HEK293 (cell line): Measurements from ENCODE around the gene UBE2G2.

Experiments used
- CTCF ChIA-PET: fragments of 350-600 bp; formaldehyde crosslinking; extraction: SDS; loops from one replicate; lab custom pipeline; 2021; ENCODE audit warnings: antibody characterized with exemption; lab: Yijun Ruan, JAX
- POLR2A ChIA-PET: fragments of 300-600 bp; formaldehyde crosslinking; extraction: SDS; loops from one replicate; lab custom pipeline; 2020; ENCODE audit warnings: antibody characterized with exemption, inconsistent platforms; lab: Yijun Ruan, JAX
- H3K27ac ChIP-seq: fragments of 200-500 bp; sonication (Bioruptor generic); 2 replicates; pipeline ENCODE4 v1.5.1; 2014; ENCODE audit warnings: low read depth, low read length, control low read depth, inconsistent platforms; ENCODE audit errors: extremely low read depth
- H3K36me3 ChIP-seq, 2 experiments: fragments of 200-500 bp in 1 of 2; sonication (Bioruptor generic) in 1 of 2; 1 replicate in 1 of 2; 2 replicates in 1 of 2; pipeline ENCODE4 v1.5.1; 2014 to 2017; ENCODE audit warnings: inconsistent platforms in 2 of 2, low read length in 2 of 2; ENCODE audit not compliant: control insufficient read depth in 2 of 2, insufficient read depth in 1 of 2
- H3K4me1 ChIP-seq: fragments of 200-500 bp; sonication (Bioruptor generic); 2 replicates; pipeline ENCODE4 v1.5.1; 2014; ENCODE audit warnings: mild to moderate bottlenecking, low read length, inconsistent platforms; ENCODE audit not compliant: control insufficient read depth, insufficient read depth
- H3K4me3 ChIP-seq: 2 replicates; pipeline ENCODE4 v1.5.1; 2011; ENCODE audit warnings: low read depth, mild to moderate bottlenecking, control low read depth, low read length, moderate library complexity
- H3K9me3 ChIP-seq: fragments of 200-500 bp; sonication (Bioruptor generic); 2 replicates; pipeline ENCODE4 v1.5.1; 2014; ENCODE audit warnings: low read depth, low read length, inconsistent platforms; ENCODE audit not compliant: control insufficient read depth, insufficient read depth
- CTCF ChIP-seq: fragments of 450-650 bp; formaldehyde crosslinking; IDR thresholded peaks from 2 replicates; pipeline ENCODE4 v1.5.1; 2016; ENCODE audit warnings: missing biosample characterization, missing genetic modification characterization
- GLIS1 ChIP-seq: fragments of 450-650 bp; formaldehyde crosslinking; IDR thresholded peaks from 2 replicates; pipeline ENCODE4 v1.5.1; 2016; ENCODE audit warnings: missing biosample characterization, missing genetic modification characterization
- MEIS1 ChIP-seq: sonication (generic); formaldehyde crosslinking; IDR thresholded peaks from 2 replicates; pipeline ENCODE4 v1.8.1; 2022; ENCODE audit warnings: missing genetic modification reagents, mild to moderate bottlenecking, borderline replicate concordance
- PRDM1 ChIP-seq: fragments of 450-650 bp; formaldehyde crosslinking; IDR thresholded peaks from 2 replicates; pipeline ENCODE4; 2016; ENCODE audit warnings: missing biosample characterization, missing genetic modification characterization
- YY1 ChIP-seq: fragments of 450-650 bp; formaldehyde crosslinking; IDR thresholded peaks from 2 replicates; pipeline ENCODE4 v1.5.1; 2018; ENCODE audit warnings: missing biosample characterization, missing genetic modification characterization
- ZBTB17 ChIP-seq: fragments of 450-650 bp; formaldehyde crosslinking; IDR thresholded peaks from 2 replicates; pipeline ENCODE4 v1.5.1; 2016; ENCODE audit warnings: missing biosample characterization, missing genetic modification characterization
- ZNF112 ChIP-seq: fragments of 450-650 bp; formaldehyde crosslinking; IDR thresholded peaks from 2 replicates; pipeline ENCODE4 v1.5.0; 2017; ENCODE audit warnings: missing biosample characterization, missing genetic modification characterization
- ZNF133 ChIP-seq: fragments of 450-650 bp; formaldehyde crosslinking; IDR thresholded peaks from 2 replicates; pipeline ENCODE4 v1.5.1; 2016; ENCODE audit warnings: missing biosample characterization, missing genetic modification characterization
- ZNF184 ChIP-seq: fragments of 450-650 bp; IDR thresholded peaks from 2 replicates; pipeline ENCODE4 v1.5.1; 2018; ENCODE audit warnings: missing biosample characterization, mild to moderate bottlenecking, missing genetic modification characterization
- ZNF280D ChIP-seq: fragments of 450-650 bp; formaldehyde crosslinking; IDR thresholded peaks from 2 replicates; pipeline ENCODE4 v1.5.1; 2016; ENCODE audit warnings: missing biosample characterization, missing genetic modification characterization
- ZNF391 ChIP-seq: fragments of 450-650 bp; formaldehyde crosslinking; IDR thresholded peaks from 2 replicates; pipeline ENCODE4 v1.5.1; 2016; ENCODE audit warnings: low read depth, missing biosample characterization, missing genetic modification characterization, borderline replicate concordance
- ZNF398 ChIP-seq: fragments of 450-650 bp; formaldehyde crosslinking; IDR thresholded peaks from 2 replicates; pipeline ENCODE4 v1.5.1; 2017; ENCODE audit warnings: missing biosample characterization, missing genetic modification characterization
- ZNF521 ChIP-seq: fragments of 450-650 bp; formaldehyde crosslinking; IDR thresholded peaks from 2 replicates; pipeline ENCODE4 v1.5.1; 2017; ENCODE audit warnings: missing biosample characterization, mild to moderate bottlenecking, missing genetic modification characterization
- ZNF555 ChIP-seq: fragments of 450-650 bp; formaldehyde crosslinking; conservative IDR thresholded peaks from 2 replicates; pipeline ENCODE4 v1.5.1; 2017; ENCODE audit warnings: missing biosample characterization, mild to moderate bottlenecking, missing genetic modification characterization, inconsistent platforms
- ZNF623 ChIP-seq: fragments of 450-650 bp; formaldehyde crosslinking; IDR thresholded peaks from 2 replicates; pipeline ENCODE4 v1.5.1; 2016; ENCODE audit warnings: missing biosample characterization, missing genetic modification characterization
- ZNF677 ChIP-seq: fragments of 450-650 bp; IDR thresholded peaks from 2 replicates; pipeline ENCODE4 v1.5.0; 2018; ENCODE audit warnings: missing biosample characterization, mild to moderate bottlenecking, missing genetic modification characterization, moderate library complexity
- ZNF747 ChIP-seq: fragments of 450-650 bp; formaldehyde crosslinking; IDR thresholded peaks from 2 replicates; pipeline ENCODE4 v1.5.1; 2016; ENCODE audit warnings: missing biosample characterization, missing genetic modification characterization
- ZNF792 ChIP-seq: fragments of 450-650 bp; formaldehyde crosslinking; IDR thresholded peaks from 2 replicates; pipeline ENCODE4 v1.5.1; 2016; ENCODE audit warnings: missing biosample characterization, missing genetic modification characterization
- ZNF830 ChIP-seq: fragments of 450-650 bp; IDR thresholded peaks from 2 replicates; pipeline ENCODE4 v1.5.0; 2018; ENCODE audit warnings: missing biosample characterization, missing genetic modification characterization, low read depth, mild to moderate bottlenecking, moderate library complexity
- ZNF843 ChIP-seq: fragments of 450-650 bp; formaldehyde crosslinking; IDR thresholded peaks from 2 replicates; pipeline ENCODE4 v1.5.1; 2016; ENCODE audit warnings: missing biosample characterization, missing genetic modification characterization
- ZSCAN23 ChIP-seq: fragments of 450-650 bp; formaldehyde crosslinking; IDR thresholded peaks from 2 replicates; pipeline ENCODE4 v1.5.1; 2016; ENCODE audit warnings: missing biosample characterization, missing genetic modification characterization
- ZSCAN30 ChIP-seq: fragments of 450-650 bp; IDR thresholded peaks from 2 replicates; pipeline ENCODE4 v1.5.1; 2018; ENCODE audit warnings: missing biosample characterization, mild to moderate bottlenecking, missing genetic modification characterization, moderate library complexity
- ZSCAN5A ChIP-seq: fragments of 450-650 bp; formaldehyde crosslinking; IDR thresholded peaks from 2 replicates; pipeline ENCODE4 v1.5.1; 2016; ENCODE audit warnings: missing biosample characterization, missing genetic modification characterization
- ZXDB ChIP-seq: fragments of 450-650 bp; formaldehyde crosslinking; IDR thresholded peaks from 2 replicates; pipeline ENCODE4 v1.5.1; 2016; ENCODE audit warnings: missing biosample characterization, missing genetic modification characterization

The UBE2G2 gene

GRCh38 chr21:44752671-44753235 lies 48.9 kb downstream of the UBE2G2 start:
- H3K4me1 ChIP-seq, result no peaks in the 10 kb centered on the region
- ChIA-PET CTCF (interaction anchor here (0.7 kb wide), 1 partner anchor 12 kb away, joined by 4 read pairs; no protein-coding TSS in a partner anchor), POLR2A (no interaction called here)
- no peak overlapping the region for H3K4me3 ChIP-seq
- H3K36me3 ChIP-seq, result no peaks in the 10 kb centered on the region
- H3K27ac ChIP-seq, result no peak overlapping the region
- no peak for TF ChIP-seq ZNF843 (tag by site-specific recombination)
- TF ChIP-seq ZBTB17 (tag by site-specific recombination), result no peak
- TF ChIP-seq ZNF623, result no peak
- no peak for TF ChIP-seq GLIS1 (tag by site-specific recombination)
- no peak for TF ChIP-seq ZNF184
- no peak for TF ChIP-seq ZNF555 (tag by site-specific recombination)
- H3K9me3 ChIP-seq, result no peaks in the 10 kb centered on the region

GRCh38 chr21:44751799-44752636 lies 49.6 kb downstream of the UBE2G2 start:
- Histone ChIP-seq H3K9me3 (no peaks in the 10 kb centered on the region), H3K36me3 (no peaks in the 10 kb centered on the region), H3K4me1 (no peaks in the 10 kb centered on the region), H3K27ac (no peak overlapping the region), H3K4me3 (no peak overlapping the region)
- ChIA-PET POLR2A (no interaction called here), CTCF (interaction anchor here (0.7 kb wide), 1 partner anchor 11 kb away, joined by 4 read pairs; no protein-coding TSS in a partner anchor)
- TF ChIP-seq ZNF133, result no peak
- no peak for TF ChIP-seq ZNF521 (tag by site-specific recombination)
- TF ChIP-seq ZSCAN23 (tag by site-specific recombination), result no peak
- no peak for TF ChIP-seq CTCF (tag by site-specific recombination)
- no peak for TF ChIP-seq ZNF830 (tag by site-specific recombination)
- TF ChIP-seq ZNF677 (tag by site-specific recombination), result no peak
- TF ChIP-seq PRDM1 (tag by site-specific recombination), result no peak
- no peak for TF ChIP-seq ZNF747
- TF ChIP-seq ZNF112 (tag by site-specific recombination), result no peak
- no peak for TF ChIP-seq ZXDB (tag by site-specific recombination)
- TF ChIP-seq ZNF391, result no peak
- no peak for TF ChIP-seq YY1 (tag by site-specific recombination)

GRCh38 chr21:44751186-44751798 lies 50.3 kb downstream of the UBE2G2 start:
- no peaks in the 10 kb centered on the region for H3K36me3 ChIP-seq
- POLR2A ChIA-PET, result no interaction called here
- TF ChIP-seq ZSCAN5A (tag by site-specific recombination) (no peak), ZSCAN30 (no peak), ZNF792 (tag by site-specific recombination) (no peak), ZNF280D (tag by site-specific recombination) (no peak), MEIS1 (CRISPR knock-in tag) (no peak), ZNF398 (tag by site-specific recombination) (no peak)

More at GRCh38 chr21:44751186-44751798, 50.3 kb downstream of the UBE2G2 start:
- CTCF ChIA-PET, result interaction anchor here (0.7 kb wide), 1 partner anchor 9 kb away, joined by 4 read pairs; no protein-coding TSS in a partner anchor
- H3K4me1 ChIP-seq, result no peaks in the 10 kb centered on the region
- H3K4me3 ChIP-seq, result no peak overlapping the region
- H3K27ac ChIP-seq, result no peak overlapping the region
- H3K9me3 ChIP-seq, result no peaks in the 10 kb centered on the region
